Karpas-422 (cell line): Measurements from ENCODE around the gene CFAP45. TPM values are rescaled to one million over a fixed set of nuclear protein-coding genes. Genes with fewer than 3 reads are reported as not detected.

Experiments
- DNase-seq: peaks from one replicate; pipeline ENCODE4 v3.0.0-alpha.2; 2015
- H2AFZ ChIP-seq: fragments of 200-600 bp; sonication (generic); 2 replicates; pipeline ENCODE4 v1.6.1; 2014; ENCODE audit warnings: antibody characterized with exemption, low read length, mixed read lengths
- H3K27ac ChIP-seq: fragments of 200-600 bp; sonication (generic); 2 replicates; pipeline ENCODE4 v1.5.1; 2014; ENCODE audit warnings: mild to moderate bottlenecking, low read length, moderate library complexity
- H3K27me3 ChIP-seq: fragments of 200-600 bp; sonication (generic); 2 replicates; pipeline ENCODE4 v1.6.1; 2014; ENCODE audit warnings: low read length, mixed read lengths
- H3K36me3 ChIP-seq: fragments of 200-600 bp; sonication (generic); 2 replicates; pipeline ENCODE4 v1.6.1; 2014; ENCODE audit warnings: low read length, mixed read lengths; ENCODE audit not compliant: insufficient read depth
- H3K4me1 ChIP-seq: fragments of 200-600 bp; sonication (generic); 2 replicates; pipeline ENCODE4 v1.6.1; 2014; ENCODE audit warnings: mild to moderate bottlenecking, low read length, mixed read lengths
- H3K4me2 ChIP-seq: fragments of 200-600 bp; sonication (generic); 2 replicates; pipeline ENCODE4 v1.6.1; 2014; ENCODE audit warnings: low read length, low read depth, mild to moderate bottlenecking; ENCODE audit not compliant: poor library complexity, severe bottlenecking
- H3K4me3 ChIP-seq: fragments of 200-600 bp; sonication (generic); 2 replicates; pipeline ENCODE4 v1.5.1; 2014; ENCODE audit warnings: mild to moderate bottlenecking, antibody characterized with exemption, low read length, mixed read lengths
- H3K79me2 ChIP-seq: fragments of 200-600 bp; sonication (generic); 2 replicates; pipeline ENCODE4 v1.6.1; 2014; ENCODE audit warnings: mild to moderate bottlenecking, low read length, mixed read lengths
- H3K9ac ChIP-seq: fragments of 200-600 bp; sonication (generic); 2 replicates; pipeline ENCODE4 v1.6.0; 2014; ENCODE audit warnings: low read length
- H3K9me2 ChIP-seq: fragments of 200-600 bp; sonication (generic), shearing (Covaris generic); replicated peaks from 2 replicates; pipeline ENCODE4 v1.6.0; 2014; ENCODE audit warnings: mild to moderate bottlenecking, low read length, moderate library complexity; ENCODE audit not compliant: insufficient read depth
- H3K9me3 ChIP-seq: fragments of 300-700, 200-600 bp; sonication (generic); 2 replicates; pipeline ENCODE4 v1.6.1; 2014; ENCODE audit warnings: low read length, mixed read lengths
- H4K20me1 ChIP-seq: fragments of 200-600 bp; sonication (generic); 2 replicates; pipeline ENCODE4 v1.6.1; 2014; ENCODE audit warnings: mild to moderate bottlenecking, antibody characterized with exemption, low read length, low read depth; ENCODE audit not compliant: insufficient read depth
- small RNA-seq: library from RNA; depleted of rRNA; stranded (forward); fragments of <200 nt; gene quantifications from one replicate; pipeline ENCODE3, GENCODE V24; 2014
- total RNA-seq: library from RNA; depleted of rRNA; stranded (reverse); fragments of >200 nt; shearing (Covaris generic); gene quantifications from 2 replicates; pipeline ENCODE4 v1.2.3, GENCODE V29; 2014; ENCODE audit warnings: low replicate concordance; rRNA removed

Gene CFAP45
- total RNA-seq, 1 experiment from 2014 or later, result not detected

DNA sequence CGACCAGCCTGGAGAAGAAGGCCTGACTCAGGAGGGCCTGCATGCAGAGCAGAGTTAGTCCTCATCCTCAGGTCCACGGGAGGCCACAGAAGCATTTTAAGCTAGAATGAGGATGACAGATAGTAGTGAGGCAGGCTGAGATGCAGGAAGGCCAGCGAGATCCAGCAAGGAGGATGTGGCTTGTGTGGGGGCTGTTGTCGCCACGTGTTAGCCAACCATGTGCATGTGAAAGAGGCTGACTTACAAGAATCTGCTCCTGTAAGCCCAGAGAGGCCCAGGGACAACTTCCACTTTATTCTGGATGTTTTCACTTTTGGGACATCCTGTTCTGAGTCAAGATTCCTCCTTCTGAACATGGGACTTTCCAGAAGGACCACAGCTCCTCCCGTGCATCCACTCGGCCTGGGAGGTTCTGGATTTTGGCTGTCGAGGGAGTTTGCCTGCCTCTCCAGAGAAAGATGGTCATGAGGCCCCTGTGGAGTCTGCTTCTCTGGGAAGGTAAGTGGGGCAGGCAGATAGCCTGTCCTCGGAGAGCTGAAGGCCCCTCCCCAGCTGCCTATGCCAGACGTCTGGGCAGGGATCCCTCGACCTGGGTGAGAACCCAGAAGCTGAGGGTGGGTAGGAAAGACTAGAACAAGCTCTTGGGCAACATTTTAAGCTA is 73.4 kb downstream of the CFAP45 start, which contains the start of gene SLAMF8:
TSS of gene SLAMF8 (plus strand) at position 433 of the 661 bp plus-strand sequence. CDS start at position 459, 26 bp downstream.
- H3K9me2 ChIP-seq, result no peaks in the 10 kb centered on the region
- H3K27ac ChIP-seq, result no peak within 1 kb of the TSS
- no peaks in the 10 kb centered on the region for H3K9me3 ChIP-seq
- H3K79me2 ChIP-seq, result no peaks in the 10 kb centered on the region
- DNase-seq, result no peak
- H3K4me3 ChIP-seq, result no peak within 1 kb of the TSS
- no peaks in the 10 kb centered on the region for H3K4me1 ChIP-seq
- no peaks in the 10 kb centered on the region for H4K20me1 ChIP-seq
- no peaks in the 10 kb centered on the region for H3K36me3 ChIP-seq
- H3K4me2 ChIP-seq, result no peak within 1 kb of the TSS
- no peak within 1 kb of the TSS for H2AFZ ChIP-seq
- H3K27me3 ChIP-seq, result no peaks in the 10 kb centered on the region
- H3K9ac ChIP-seq, result no peak within 1 kb of the TSS

DNA sequence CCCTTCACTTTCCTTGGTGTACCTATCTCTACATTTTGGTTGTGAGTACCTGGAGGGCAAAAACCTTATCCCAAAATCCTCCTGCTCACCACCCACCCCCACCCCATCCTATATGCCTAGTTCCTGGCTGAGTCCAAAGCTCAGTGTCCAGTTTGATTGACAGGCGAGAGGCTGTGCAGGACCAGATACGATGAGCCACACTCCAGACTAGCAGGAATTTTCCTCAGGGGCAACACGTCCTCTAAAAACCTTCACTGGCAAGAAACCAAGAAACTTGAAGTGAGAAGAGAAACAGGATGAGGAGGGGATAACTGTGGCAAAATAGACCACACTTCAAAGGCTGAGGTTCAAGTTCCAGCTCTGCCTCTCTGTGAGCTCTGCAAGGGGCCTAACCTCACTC is 74.4 kb downstream of the CFAP45 start:
- Histone ChIP-seq H3K4me2 (no peak overlapping the region), H4K20me1 (no peaks in the 10 kb centered on the region), H3K9me3 (no peaks in the 10 kb centered on the region), H3K79me2 (no peaks in the 10 kb centered on the region), H3K9ac (no peak overlapping the region), H3K36me3 (no peaks in the 10 kb centered on the region), H2AFZ (no peak overlapping the region), H3K27ac (no peak overlapping the region), H3K4me3 (no peak overlapping the region), H3K9me2 (no peaks in the 10 kb centered on the region), H3K27me3 (no peaks in the 10 kb centered on the region), H3K4me1 (no peaks in the 10 kb centered on the region)
- no peak for DNase-seq

DNA sequence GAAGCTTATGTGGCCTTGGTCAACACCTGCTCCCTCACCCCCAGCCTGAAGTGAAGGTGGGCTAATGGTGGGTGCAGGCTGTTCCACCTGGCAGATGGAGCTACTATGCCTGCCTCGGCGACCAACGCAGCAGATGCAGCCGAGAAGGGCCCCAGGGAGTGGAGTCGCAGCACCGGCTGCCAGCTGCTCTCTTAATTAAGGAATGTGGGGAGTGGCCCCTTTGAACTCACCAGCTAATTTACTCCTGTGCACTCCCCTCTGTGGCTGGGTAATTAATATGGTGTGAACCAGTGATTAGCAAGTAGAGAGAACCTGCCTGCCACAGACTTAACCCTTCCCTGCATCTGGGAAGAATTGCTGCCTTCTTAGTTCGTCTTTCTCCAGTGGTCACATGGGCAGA is 76.6 kb downstream of the CFAP45 start:
- no peak for DNase-seq
- Histone ChIP-seq H3K27me3 (no peaks in the 10 kb centered on the region), H3K9me2 (no peaks in the 10 kb centered on the region), H3K4me1 (no peaks in the 10 kb centered on the region), H3K79me2 (no peaks in the 10 kb centered on the region), H3K4me2 (no peak overlapping the region), H3K4me3 (no peak overlapping the region), H2AFZ (no peak overlapping the region), H3K27ac (no peak overlapping the region), H4K20me1 (no peaks in the 10 kb centered on the region), H3K9ac (no peak overlapping the region), H3K36me3 (no peaks in the 10 kb centered on the region), H3K9me3 (no peaks in the 10 kb centered on the region)

Small RNAs within 50 kb of the gene (small RNA-seq; reads per million reads assigned to genes)
- not detected for gene MIR4259
- 0.20 reads per million for gene RF00570

Other genes starting within 250 kb of the CFAP45 start
- gene CRP, start 185.6 kb downstream of the CFAP45 start, total RNA-seq, result not detected in 2 replicates
- not detected in 2 replicates for gene DUSP23, start 119.2 kb downstream of the CFAP45 start, total RNA-seq
- gene FCRL6, start 97.8 kb downstream of the CFAP45 start, total RNA-seq, result not detected in 2 replicates
- not detected in 2 replicates for gene SLAMF8, start 73.3 kb downstream of the CFAP45 start, total RNA-seq
- gene VSIG8, start 37.5 kb downstream of the CFAP45 start, total RNA-seq, result not detected in 2 replicates
- 141 and 188 TPM in 2 replicates for gene TAGLN2, start 25.3 kb upstream of the CFAP45 start, total RNA-seq
- not detected in 2 replicates for gene IGSF9, start 45.4 kb upstream of the CFAP45 start, total RNA-seq
- gene SLAMF9, start 54.1 kb upstream of the CFAP45 start, total RNA-seq, result not detected in 2 replicates
- 3.2 and 6.3 TPM in 2 replicates for gene PIGM, start 131.8 kb upstream of the CFAP45 start, total RNA-seq
- gene KCNJ10, start 170.0 kb upstream of the CFAP45 start, total RNA-seq, result not detected in 2 replicates
- not detected in 2 replicates for gene KCNJ9, start 181.4 kb upstream of the CFAP45 start, total RNA-seq
- 15.8 and 33.8 TPM in 2 replicates for gene IGSF8, start 198.5 kb upstream of the CFAP45 start, total RNA-seq
- gene ATP1A2, start 215.6 kb upstream of the CFAP45 start, total RNA-seq, result not detected in 2 replicates